GM03348 (cell line): Measurements from ENCODE around the gene SLC9A6.
"Not testable (repeated sequence)": the region's sequence is repeated elsewhere in the genome, so short reads cannot be mapped to it uniquely, and the experiment has no call there.

Source experiments
- DNase-seq: peaks from one replicate; pipeline ENCODE4 v3.0.0; 2012; ENCODE audit warnings: low spot score

SLC9A6 gene

DNA sequence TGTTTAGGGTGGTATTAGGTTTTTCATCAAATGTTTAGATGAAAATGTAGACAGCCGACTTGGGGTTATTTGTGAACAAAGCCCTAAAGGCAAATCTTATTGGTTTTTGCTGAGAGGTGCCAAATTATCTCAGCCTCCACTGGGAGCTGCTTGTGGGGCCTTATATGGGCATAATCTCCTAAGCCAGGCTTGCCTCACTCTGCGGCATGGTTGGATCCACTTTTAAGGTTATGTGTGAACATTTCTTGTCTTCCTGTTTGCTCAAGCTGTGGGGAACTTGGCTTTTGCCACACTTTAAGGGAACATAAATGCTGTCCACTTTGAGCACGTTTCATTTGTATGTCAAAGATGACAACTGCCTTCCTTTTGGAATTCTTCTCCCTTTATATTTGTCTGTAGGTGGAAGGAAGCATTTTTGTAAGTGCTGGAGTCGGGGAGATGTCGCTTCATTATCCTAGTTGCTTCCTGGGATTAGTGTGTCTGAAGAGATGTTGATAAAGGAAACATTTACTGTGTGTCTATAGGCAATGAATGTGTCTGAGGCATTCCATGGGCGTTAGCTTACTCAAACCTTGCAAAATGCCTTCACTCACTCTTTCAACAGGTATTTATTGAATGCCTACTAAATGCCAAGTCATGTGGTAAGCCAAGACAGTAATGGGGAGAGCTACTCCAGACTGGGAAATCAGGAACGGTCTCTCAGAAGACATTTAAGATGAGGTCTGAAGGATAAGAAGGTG, 78.3 kb downstream of the SLC9A6 start:
- DNase-seq: no peak

DNA sequence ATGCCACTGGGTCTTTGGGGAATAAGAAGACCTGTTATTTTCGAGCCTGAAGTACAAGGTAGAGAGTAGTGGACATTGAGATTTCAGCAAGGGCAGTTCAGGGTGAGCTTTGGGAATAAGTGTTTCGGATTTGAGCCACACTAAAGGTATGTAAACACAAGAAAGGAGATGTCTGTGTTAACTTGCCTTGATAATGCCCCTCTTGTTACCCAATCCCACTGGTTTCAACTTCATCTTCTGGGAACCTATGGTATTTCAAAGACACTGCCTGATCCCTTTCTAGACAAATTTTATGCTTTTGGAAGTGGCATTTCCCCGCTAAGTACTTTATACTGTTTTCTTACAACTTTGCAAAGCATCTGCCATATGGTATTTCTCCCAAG, 79.4 kb downstream of the SLC9A6 start:
- no peak for DNase-seq

DNA sequence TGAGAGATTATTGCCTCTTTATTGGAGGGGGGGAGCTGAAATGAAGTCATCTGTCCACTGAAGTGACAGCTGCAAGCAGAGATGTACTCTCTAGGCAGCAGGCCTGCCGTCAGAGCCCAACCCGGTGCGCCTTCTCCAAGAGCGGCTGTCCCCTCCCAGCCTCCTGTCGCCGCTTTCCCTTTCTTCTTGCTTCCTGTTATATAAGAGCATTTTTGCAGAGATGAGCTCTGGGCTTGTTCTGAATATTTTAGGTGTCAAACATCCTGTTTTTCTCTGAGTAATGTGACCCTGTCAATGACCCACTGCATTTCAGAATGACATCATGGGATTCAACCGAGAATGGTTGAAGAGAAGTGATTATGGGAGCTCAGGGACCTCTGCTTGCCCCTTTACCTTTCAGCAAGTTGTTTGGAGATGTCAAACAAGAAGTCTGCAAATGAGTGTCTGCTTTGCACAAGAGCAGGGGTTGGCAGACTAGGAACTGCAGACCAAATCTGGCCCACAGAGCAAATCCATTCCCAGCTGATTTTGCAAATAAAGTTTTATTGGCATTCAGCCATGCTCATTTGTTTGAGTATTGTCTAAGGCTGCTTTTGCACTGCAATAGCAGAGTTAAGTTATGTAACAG, 79.9 kb downstream of the SLC9A6 start:
- no peak for DNase-seq

DNA sequence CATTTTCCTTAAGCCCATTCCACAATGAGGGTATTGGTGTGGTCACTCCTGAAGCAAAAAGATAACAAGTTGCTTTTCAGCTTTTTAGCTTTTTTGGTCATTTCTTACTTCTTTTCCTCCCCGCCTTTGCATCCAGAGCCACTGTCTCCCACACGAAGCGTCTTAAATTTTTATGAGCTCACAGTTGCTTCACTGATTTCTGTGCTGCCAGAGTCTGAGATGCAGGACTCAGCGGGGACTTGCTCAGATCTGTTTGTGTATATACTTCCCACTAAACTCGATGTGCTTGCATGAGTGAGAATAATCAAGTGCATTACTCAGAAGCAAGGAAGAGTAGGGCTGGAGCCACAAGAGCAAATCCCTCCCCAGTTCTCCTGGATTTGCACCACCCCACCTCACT, 81.9 kb downstream of the SLC9A6 start:
- no peak for DNase-seq

DNA sequence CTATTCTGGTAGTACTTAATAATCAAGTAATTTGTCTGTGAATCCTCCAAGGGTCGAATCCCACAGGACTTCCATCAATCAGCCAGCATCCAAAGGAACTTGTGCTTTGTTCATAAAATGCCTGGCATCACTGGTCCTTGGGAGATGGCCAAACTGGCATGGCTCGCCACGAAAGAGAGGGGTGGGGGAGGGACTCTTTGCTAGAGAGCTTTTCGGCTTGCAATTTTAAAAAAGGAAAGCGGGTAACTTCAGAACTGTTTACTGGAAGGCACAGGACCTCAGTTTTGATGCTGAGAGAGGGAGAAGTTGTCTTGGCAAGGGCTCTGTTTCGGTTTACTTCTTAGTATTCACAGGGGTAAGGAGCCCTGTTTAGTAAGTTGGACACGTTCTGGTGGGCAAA, 82.7 kb downstream of the SLC9A6 start:
- no peak for DNase-seq

DNA sequence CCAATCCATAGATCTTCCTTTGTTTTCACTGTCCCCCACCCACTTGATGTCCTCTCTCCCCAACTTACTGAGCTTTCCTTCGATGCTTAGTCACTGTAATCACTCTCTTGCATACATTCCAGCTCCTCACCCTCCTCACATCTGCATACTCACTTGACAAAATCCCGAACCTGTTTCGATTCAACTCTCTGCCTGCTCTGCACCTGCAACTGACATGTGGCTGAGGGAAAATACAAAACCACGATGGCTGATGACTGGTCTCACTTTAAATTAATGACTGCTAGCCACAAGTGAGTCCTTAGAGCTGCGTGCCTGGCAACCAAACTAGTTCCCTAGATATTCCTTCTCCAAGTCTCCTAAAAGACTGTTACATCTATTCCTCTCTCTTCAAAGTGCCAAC, 91.7 kb downstream of the SLC9A6 start:
- no peak for DNase-seq

DNA sequence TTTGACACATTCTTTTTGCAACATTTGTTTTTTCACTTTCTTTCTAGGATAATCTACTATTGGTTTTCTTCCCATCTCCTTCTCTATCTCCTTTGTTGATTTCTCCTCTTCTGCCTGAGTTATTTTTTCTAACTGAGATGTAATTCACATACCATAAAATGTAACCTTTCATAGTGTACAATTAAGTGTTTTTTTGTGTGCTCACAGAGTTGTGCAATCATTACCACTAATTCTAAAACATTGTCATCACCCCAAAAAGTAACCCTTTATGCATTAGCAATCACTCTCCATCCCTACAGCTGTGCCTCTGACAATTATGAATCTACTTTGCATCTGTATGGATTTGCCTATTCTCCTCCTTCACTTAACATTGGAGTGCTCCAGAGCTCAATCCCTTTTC, 95.5 kb downstream of the SLC9A6 start:
- DNase-seq: no peak

DNA sequence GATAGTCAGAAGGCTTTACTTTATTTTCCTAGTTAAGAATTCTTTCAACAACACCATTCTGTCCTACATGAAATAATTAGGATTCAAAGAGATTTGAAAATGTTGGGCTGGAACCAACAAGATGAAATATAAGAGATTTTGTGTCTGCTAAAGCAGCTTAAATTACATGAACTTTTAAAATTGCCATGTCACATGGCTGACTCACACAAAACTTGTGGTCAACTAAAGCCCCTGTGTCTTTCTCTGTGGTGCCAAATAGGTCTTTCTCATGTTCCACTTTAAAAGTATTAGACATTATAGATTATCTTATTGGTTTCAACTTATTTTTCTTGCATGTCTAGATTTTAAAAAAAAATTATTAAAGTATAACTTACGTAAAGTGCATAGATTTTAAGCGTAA, 101.3 kb downstream of the SLC9A6 start:
- DNase-seq: no peak

DNA sequence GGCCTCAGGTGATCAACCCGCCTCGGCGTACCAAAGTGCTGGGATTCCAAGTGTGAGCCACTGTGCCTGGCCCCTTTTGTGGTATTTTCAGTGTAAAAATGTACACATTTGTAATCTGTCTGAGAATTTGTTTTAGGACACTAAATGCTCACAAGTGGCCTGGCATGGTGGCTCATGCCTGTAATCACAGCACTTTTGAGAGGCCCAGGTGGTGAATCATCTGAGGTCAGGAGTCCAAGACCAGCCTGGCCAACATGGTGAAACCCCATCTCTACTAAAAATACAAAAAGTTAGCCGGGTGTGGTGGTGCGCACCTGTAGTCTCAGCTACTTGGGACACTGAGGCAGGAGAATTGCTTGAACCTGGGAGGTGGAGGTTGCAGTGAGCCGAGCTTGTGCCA, 106.7 kb downstream of the SLC9A6 start:
- not testable (repeated sequence) for DNase-seq

DNA sequence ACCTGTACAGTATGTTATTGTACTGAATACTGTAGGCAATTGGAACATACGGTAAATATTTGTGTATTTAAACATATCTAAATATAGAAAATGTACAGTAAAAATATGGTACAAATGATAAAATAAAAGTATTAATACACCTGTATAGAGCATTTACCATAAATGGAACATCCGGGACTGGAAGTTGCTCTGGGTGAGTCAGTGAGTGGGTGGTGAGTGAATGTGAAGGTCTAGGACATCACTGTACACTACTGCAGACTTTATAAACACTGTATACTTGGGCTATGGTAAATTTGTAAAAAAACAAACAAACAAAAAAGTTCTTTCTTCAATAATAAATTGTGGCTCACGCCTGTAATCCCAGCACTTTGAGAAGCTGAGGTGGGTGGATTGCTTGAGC, 109.7 kb downstream of the SLC9A6 start:
- DNase-seq: no peak
